Measurements from ENCODE around the gene VPS37D.
"Not testable (repeated sequence)": the region's sequence is repeated elsewhere in the genome, so short reads cannot be mapped to it uniquely, and the experiment has no call there.

The VPS37D gene

DNA sequence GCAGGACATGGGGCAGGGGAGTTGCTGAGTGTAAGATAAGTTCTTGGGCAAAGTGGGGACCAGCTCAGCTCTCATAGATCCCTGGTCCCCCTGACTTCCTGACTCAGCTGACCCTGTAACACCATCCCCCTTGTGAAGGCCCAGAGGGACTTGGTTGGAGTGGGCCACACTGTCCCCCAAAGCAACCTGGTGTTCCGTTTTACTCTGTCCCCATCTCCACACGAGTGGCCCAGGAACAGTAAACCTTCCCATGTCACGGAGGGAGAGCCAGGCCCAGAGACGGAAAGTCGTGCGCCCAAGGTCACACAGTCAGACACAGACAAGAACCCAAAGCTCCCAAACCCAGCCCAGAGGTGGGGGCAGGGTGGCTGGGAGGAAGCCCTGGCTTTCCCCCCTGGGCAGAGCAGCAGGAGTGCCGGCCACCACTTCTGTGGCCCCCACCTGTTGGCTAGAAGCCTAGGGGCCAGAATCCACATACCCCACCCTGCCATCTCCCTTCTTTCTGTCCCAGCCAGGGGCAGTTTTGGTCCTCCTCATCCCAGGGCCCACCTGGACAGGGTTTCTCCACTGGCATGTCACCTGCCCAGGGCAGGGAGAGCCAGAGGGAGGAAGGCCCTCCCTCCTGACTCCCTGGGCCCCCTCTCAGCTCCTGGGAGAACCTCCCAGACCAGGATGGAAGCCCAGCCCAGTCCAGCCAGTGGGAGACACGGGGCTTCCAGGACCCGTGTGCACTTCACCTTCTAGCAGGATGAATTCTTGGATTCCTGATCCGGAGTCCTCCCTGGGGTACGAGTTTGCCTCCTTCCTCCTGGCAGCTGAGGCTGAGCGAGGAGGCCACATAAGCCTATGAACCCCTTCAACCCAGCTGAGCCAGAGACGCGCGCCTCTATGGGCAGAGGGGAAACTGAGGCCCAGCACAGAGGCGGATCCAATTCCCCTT lies 20.6 kb upstream of the VPS37D start:
- no peak for DNase-seq

DNA sequence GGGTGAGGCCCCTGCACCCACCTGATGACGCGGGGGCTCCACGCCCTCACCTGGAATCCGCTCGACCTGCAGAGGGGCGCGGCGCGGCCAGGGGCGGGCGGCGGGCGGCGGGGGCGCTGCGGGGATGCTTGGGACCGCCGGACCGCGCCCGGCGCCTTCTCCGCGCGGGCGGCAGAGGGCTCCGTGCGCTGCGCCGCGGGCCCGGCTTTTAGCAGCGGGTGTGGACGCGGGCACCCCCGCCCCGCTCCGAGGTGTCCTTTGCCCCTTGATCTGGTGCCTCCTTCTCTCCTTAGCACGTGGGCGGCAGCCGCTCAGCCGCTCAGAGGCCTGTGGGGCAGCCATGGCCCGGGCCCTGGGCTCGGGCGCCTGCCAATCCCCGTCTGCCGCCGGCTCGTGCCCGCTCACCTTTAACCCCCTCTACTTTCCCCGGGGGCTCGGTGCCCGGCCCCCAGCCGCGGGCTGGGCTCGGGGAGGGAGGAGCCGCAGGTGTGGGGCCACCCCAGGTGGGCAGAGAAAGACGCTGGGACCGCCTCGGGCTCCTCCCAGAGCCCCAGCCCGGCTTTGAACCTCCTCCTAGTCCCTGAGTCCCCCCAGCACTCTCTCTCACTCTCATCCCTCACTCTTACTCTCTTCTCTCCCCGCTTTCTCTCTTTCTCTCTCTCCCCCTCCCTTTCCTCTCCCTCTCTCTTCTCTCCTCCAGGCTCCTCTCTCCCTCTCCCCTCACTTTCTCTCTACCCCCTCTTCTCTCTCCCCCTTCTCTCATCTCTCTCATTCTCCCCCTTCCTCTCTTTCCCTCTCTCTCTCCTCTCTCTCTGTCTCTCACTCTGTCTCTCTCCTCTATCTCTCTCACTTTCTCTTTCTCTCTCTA lies 19.7 kb upstream of the VPS37D start:
- no peak for DNase-seq

GRCh38 chr7:73648593-73649332 lies 18.9 kb upstream of the VPS37D start:
- no peak for DNase-seq

- DNase-seq: no peak
Observed at GRCh38 chr7:73649576-73649975, 18.1 kb upstream of the VPS37D start.

GRCh38 chr7:73650524-73650923 lies 17.1 kb upstream of the VPS37D start:
- no peak for DNase-seq

GRCh38 chr7:73652541-73652949 lies 15.1 kb upstream of the VPS37D start:
- no peak for DNase-seq

DNA sequence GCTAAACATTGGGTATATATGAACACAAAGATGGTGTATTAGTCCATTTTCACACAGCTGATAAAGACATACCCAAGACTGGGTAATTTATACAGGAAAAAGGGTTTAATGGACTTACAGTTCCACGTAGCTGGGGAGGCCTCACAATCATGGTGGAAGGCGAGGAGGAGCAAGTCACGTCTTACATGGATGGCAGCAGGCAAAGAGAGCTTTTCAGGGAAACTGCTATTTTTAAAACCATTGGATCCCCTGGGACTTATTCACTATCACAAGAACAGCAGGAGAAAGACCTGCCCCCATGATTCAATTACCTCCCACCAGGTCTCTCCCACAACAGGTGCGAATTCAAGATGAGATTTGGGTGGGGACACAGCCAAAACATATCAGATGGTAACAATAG lies 12.3 kb upstream of the VPS37D start:
- DNase-seq: not testable (repeated sequence)

GRCh38 chr7:73659983-73660382 lies 7.6 kb upstream of the VPS37D start:
- no peak for DNase-seq

GRCh38 chr7:73660594-73660993 lies 7.0 kb upstream of the VPS37D start:
- not testable (repeated sequence) for DNase-seq

GRCh38 chr7:73663033-73663432 lies 4.6 kb upstream of the VPS37D start:
- DNase-seq: no peak

GRCh38 chr7:73668103-73668885 lies 663 bp downstream of the VPS37D start:
- DNase-seq: peak; percentile 7

DNA sequence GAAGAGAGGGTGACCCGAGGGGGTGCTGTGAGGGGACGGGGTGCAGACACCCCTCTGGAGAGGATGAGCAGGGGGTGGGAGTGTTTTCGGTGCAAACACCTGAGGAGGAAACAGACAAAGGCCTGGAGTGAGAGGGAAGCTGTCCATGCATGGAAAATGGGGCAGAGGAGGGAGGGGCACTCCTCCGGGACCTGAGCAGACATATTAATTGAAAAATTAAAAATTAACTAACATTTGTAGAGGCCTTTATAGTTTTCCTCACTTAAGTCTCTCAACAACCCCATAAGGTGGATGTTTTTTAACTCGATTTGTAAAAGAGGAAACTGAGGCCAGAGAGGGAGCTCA lies 1.2 kb downstream of the VPS37D start:
- DNase-seq: no peak

DNA sequence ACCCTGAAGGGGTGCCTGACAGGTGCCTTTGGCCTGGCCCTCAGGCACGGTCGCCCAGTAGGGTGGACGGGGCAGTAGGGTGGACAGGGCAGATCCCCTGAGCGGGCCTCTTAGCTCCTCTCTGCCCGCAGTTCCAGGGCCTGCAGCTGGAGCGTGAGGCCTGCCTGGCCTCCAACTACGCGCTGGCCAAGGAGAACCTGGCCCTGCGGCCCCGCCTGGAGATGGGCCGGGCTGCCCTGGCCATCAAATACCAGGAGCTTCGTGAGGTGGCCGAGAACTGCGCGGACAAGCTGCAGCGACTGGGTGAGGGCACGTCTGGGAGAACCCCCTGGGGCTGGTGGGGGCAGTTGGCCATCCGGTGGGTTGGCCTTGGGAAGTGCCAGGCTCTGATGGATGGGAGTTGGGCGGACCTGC lies 1.7 kb downstream of the VPS37D start:
- no peak for DNase-seq

DNA sequence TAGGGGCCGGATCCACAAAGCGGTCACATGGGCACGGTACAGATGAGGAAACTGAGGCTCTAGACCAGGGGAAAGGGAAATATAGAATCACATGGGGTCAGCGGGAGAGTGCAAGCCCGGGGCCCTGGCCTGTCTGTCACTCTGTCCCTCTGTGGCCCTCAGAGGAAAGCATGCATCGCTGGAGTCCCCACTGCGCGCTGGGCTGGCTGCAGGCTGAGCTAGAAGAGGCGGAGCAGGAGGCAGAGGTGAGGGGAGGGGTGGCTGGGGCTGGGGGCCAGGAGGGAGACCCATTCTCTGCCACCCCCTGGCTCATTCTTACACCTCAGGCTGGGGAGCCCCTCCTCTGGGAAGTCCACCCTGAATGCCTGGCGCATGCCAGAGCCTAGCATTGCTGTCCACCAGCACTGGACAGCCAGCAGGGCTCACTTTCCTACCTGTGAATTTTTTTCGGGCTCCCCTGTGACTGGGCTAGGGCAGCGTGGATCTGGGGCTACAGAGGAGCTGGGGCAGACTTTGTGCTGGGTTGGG lies 2.3 kb downstream of the VPS37D start:
- no peak for DNase-seq

GRCh38 chr7:73671322-73671661 lies 3.7 kb downstream of the VPS37D start:
- no peak for DNase-seq

DNA sequence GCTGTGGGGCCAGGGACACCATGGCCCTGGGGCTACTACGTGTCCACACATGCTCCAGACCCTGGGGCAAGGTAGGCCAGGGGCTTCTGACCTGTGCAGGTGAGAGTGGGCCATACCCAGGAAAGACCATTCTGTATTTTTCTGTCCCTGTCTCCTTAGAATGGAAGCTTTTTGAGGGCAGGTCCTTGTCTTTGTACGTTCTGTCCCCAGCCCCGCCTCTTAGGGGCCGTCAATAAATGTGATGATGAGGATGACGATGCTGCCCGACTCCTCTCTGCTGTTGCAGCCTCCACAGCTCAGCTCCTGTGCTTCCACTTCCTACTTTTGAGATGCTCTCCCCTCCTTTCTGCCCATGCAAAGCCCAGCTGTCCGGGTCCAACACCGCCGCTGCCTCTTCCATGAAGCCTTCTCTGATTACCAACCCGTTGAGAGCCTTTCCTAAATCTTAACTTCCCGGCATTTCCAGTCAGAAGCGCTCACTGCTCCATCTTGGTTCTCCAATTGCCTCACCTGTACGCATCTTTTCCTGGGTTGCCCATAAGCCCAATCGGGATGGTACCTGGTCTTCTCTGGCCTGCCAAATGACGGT lies 4.3 kb downstream of the VPS37D start:
- no peak for DNase-seq

DNA sequence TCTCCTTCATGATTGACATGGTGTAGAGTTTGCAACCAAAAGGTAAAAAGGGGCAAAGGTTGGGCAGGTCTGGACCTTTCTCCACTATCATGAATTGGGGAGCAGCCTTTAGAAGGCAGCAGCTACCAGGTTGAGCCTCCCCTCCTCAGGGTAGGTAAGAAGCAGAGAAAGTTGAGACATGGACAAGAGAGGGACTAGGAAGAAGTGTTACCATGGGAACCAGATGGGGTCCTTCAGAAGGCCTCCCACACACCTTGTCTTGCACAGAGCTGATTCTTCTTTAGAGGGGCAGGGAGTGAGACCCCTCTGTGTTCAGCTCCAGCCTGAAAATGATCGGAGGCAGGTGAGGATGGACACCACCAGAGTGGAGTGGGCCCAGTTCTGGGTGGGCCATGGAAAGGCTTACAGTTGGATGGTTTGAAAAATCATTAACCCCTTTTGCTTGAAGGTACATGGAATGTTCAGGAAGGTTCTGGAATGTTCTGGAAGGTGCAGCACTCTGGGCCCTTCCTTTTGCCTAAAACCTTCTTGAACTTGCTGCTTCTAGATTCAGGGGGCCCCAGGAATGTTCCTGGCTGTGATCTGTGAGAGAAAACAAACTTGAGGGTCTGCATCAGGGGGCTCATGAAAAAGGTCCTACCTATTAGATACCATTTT lies 7.0 kb downstream of the VPS37D start:
- DNase-seq: no peak

DNA sequence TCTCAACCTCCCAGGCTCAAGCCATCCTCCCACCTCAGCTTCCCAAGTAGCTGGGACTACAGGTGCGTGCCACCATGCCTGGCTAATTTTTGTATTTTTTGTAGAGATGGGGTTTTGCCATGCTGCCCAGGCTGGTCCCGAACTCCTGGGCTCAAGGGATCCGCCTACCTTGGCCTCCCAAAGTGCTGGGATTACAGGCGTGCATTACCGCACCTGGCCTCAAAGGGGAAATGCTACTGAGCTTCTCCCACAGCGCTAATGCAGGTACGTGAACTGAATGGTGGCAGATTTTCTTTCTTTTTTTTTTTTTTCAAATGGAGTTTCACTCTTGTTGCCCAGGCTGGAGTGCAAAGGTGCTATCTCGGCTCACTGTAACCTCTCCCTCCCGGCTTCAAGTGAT lies 8.4 kb downstream of the VPS37D start:
- not testable (repeated sequence) for DNase-seq

GRCh38 chr7:73678862-73679261 lies 11.2 kb downstream of the VPS37D start:
- DNase-seq: no peak

- no peak for DNase-seq
Observed at GRCh38 chr7:73679709-73680108, 12.1 kb downstream of the VPS37D start.

GRCh38 chr7:73680501-73680900 lies 12.9 kb downstream of the VPS37D start:
- DNase-seq: no peak

Measured in fibroblast of upper back skin (primary cell).